Ureter (tissue), 1 donor: ENCODE measurements around the gene AHCYL2. TPM values are rescaled to one million over a fixed set of nuclear protein-coding genes. Genes with fewer than 3 reads are reported as not detected.

Experiments
- DNase-seq: peaks from one replicate; pipeline ENCODE4 v3.0.0-alpha.2; 2020; ENCODE audit warnings: low spot score
- total RNA-seq: library from RNA; stranded (reverse); gene quantifications from one replicate; pipeline ENCODE4 v1.2.4, GENCODE V29; 2023
- donor health status: DM: yes; HTN: yes; CAD: no.

Gene AHCYL2
- total RNA-seq = 19.3 TPM

DNA sequence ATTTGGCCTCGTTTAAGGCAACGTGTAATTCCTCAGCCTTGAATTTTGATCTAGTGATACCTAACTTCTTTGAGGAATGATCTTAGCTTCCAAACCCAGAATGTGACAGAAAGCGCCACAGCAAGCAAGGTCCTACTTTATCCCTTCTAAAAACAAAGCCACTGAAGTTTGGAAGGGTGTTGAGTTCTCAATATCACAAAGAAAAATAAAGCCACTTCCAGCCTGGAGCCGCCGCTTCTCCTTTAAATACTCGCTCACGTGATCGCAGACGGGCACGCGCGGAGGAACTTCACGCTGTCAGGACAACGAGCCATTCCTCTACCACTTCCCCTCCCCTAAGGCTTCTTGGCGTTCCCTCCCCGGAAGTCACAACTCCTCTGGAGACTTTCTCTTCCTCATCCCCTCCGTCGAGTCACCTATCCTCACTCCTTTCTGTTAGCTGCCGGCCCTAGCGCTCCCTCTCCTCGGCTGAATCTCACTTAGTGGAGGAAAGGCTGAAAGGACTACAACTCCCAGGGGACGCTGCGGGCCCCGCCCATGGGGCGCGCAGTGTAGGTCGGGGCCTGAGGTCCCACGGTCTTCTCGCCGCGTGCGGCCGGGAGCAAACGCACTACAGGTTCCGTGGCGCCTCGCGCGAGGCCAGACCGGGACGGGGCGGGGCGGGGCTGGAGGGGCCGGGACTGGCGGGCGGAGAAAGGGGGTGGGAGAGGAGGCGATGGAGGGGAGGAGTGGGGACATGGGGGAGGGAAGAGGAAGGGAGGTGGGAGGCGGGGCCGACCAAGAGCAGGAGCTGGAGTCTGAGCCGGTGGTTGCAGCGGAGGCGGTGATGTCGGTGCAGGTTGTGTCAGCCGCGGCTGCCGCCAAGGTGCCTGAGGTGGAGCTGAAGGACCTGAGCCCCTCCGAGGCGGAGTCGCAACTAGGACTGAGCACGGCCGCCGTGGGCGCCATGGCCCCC, at the start of gene AHCYL2:
Gene AHCYL2 (plus strand): TSS at position 780 of the 955 bp plus-strand sequence.
- DNase-seq = peak; percentile 99

DNA sequence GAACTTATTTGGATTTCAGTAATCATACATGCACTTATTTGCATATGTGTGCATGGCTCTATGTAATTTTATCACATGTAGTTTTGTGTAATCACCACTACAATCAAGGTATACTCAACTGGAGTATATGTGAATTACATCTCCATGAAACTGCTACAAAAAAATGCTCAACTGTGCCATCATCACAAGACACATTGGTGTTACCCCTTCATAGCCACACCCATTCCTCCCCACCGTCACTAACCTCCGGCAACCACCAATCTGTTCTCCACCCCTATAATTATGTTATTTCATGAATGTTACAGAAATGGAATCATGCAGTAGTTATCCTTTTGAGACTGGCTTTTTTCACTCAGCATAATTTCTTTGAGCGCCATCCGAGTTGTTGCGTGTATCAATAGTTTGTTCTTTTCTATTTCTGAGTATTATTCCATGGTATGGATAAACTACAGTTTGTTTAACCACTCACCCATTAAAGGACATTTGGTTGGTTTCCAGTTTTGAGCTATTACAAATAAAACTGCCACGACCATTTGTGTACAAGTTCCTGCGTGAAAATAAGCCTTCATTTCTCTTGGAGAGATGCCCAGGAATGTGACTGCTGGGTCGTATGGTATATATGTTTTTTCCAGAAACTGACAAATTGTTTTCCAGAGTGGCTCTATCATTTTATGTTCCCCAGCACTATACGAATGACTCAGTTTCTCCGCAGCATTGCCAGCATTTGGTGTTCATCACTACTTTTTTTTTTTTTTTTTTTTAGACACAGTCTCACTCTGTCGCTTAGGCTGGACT, 47.7 kb upstream of the AHCYL2 start:
- no peak for DNase-seq

DNA sequence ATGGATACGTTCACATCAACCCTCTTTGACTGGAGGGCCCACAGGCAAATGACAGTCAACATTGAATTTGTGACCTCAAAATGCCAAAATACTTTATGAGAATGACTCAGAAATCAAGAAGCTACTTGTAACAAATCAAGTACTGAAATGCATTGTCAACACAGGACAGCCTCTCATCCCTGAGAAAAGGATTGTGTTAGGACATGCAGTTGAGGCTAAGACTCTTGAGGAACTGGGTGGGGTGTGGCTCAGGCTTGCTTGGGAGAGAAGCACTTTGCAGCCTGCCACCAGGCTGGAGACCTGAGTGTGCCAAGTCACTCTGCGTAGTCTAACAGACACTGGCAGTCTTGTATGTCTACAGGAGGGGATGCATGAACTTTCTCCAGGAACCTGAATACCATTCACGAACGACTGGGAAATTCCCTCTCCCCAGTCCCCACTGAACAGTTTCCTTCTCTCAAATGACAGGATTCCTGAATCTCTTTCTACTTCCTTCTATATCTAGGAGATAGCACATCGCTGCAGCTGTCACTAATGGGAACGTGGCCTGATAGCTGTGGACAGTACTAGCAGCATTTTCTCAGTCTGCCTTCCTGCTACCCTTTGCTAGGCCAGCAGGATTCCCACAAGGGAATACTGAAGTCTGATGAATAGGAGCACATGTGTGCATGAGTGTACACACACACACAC, 39.7 kb upstream of the AHCYL2 start:
- DNase-seq = no peak

DNA sequence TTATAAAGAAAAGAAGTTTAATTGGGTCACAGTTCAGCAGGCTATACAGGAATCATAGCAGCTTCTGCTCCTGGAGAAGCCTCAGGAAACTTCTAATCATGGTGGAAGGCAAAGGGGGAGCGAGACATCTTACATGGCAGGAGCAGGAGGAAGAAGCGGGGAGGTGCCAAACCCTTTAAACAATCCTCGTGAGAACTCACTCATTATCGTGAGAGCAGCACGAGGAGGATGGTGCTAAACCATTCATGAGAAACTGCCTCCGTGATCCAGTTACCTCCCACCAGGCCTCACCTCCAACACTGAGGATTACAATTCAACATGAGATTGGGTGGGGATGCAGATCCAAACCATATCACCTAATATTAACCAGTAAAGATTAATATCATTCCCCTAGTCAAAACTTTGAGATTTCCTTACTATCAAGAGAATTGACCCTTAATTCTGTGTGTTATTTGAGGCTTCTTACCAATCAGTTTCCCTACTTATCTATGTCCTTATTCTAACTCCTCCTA, 38.0 kb upstream of the AHCYL2 start:
- DNase-seq = no peak

DNA sequence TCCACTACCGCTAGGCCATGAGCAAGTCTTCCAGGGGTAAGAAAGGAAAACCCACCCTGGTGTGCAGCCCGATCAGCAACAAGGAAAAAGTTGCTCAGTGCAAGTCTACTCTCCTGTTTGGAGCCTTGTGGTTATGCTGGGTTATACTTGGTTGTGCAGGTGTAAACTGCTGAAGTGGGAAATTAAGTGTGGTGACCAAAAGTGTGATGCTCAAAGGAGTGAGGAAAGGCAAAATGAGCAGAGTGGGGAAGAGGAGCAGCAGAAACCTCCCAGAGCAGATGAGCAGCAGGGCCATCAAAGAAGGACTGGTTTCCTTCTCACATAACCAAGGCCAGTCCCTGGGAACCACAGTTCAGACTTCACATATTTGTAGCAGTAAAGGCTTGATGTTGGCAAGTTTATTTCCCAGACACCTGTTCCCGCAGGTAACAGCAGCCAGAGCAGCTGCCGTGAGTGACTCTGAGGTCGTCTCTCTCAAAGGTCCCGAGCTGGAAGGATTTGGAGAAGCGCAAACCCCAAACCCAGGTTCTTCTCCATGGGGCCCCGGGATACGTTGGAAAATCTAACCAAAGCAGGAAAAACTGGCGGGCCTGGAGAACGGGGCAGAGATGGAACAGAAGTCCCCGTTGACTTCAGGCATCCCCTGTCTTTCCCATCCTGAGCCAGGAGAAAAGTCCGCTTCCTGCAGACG, 37.0 kb upstream of the AHCYL2 start:
- no peak for DNase-seq

DNA sequence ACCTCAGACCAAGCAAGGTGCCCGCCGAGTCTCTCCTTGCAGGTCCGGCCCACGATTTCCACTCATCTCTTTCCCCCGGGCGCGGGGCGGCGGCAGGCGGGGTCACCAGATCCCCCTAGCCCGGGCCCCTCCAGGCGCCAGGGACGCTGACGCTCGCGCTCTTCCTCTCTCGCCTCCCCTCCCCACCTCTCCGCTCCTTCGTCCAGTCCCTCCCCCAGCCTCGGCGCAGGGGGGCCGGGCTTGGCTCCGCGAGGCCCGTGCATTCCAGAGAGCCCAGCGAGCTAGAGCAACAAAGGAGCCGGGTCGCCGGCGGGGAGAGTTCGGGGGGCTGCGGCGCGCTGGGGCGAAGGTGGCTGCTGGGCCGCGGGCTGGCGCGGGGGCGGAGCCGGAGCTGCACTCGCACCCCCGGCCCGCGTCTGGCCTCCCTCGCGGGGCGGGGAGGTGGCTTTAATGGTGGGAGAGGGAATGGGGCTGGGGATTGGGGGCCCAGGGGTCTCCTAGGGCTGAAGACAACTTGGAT, 36.4 kb upstream of the AHCYL2 start, which contains the start of gene SMO:
Gene SMO (plus strand): TSS at position 262 of the 520 bp plus-strand sequence. CDS start 519 bp downstream, outside the sequence.
- DNase-seq = no peak

DNA sequence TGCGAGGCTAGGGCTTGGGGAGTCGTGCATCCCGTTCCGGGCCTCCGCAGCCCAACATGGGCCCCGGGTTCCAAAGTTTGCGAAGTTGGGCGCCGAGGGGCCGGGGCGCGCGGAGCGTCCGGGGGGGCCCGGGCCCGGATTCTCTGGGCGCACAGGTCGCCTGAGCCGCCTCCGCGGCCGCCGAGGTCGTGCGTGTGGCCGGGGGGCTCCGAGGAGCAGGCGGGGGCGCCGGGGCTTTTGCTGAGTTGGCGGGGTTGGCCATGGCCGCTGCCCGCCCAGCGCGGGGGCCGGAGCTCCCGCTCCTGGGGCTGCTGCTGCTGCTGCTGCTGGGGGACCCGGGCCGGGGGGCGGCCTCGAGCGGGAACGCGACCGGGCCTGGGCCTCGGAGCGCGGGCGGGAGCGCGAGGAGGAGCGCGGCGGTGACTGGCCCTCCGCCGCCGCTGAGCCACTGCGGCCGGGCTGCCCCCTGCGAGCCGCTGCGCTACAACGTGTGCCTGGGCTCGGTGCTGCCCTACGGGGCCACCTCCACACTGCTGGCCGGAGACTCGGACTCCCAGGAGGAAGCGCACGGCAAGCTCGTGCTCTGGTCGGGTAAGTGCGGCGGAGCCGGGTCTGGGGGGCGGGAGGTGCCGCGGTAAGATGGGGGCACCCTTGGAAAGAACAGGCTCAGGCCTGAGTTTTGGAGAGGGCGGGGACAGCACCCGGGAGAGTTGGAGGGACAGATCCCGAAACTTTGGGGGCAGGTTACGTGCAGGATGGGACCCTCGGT, 35.8 kb upstream of the AHCYL2 start:
- no peak for DNase-seq

DNA sequence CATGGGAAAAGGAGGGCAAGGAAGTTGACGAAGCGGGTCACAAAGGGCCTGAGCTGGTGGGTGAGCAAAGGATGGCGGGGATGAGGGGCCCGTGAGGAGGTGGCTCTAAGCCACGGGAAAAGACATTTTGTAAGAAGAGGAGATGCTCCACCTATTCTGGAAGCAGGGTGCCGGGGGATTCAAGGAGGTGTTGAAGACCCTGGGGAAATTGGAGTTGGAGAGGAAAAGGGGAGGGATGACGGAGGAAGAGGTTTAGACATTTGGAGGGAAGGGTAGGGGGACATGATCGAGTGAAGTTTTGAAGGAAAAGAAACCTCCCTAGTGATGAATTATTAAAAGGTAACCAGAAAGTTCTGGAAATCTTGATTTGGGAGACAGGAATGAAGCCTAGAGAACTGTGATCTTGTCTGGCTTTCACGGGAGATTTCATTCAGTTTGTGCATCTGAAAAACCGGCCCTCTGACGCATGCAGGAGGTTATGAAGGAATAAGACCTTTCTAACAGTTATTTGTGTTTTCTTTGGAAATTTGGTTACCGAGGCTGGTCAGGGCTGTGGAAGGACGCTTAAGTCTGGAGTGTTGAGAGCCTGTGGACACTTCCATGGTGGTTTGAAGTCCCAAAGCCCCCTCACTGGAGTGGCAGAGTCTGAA, 35.0 kb upstream of the AHCYL2 start:
- no peak for DNase-seq

DNA sequence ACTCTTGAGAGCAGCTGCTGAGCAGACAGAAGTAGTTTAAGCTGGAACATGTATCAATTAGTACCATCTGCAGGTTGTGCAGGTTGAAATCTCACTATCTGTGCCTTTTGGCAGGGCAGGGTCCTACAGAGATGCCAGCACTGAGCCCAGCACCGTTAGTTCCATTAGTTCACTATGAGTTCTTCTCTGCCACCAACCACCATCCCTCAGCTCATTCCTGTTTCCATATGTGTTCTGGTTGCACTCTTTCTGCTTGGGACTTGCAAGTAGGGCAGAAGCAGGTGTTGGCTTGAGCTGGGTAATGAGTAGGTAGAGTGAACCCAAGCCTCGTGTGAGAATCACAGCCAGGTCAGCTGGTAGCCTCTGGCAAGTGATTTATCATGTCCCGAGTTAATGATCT, 33.6 kb upstream of the AHCYL2 start:
- DNase-seq = no peak

DNA sequence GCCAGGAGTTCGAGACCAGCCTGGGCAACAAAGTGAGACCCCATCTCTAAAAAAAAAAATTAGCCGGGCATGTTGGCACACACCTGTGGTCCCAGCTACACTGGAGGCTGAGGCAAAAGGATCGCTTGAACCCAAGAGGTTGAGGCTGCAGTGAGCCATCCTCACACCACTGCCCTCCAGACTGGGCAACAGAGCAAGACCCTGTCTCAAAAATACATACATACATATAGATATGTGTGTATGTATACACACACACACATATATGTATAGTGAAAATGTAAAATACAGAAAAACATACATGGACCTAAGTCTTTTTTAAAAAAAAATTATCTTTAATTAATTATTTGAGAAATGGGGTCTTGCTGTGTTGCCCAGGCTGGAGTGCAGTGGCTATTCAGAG, 30.9 kb upstream of the AHCYL2 start:
- DNase-seq = no peak

DNA sequence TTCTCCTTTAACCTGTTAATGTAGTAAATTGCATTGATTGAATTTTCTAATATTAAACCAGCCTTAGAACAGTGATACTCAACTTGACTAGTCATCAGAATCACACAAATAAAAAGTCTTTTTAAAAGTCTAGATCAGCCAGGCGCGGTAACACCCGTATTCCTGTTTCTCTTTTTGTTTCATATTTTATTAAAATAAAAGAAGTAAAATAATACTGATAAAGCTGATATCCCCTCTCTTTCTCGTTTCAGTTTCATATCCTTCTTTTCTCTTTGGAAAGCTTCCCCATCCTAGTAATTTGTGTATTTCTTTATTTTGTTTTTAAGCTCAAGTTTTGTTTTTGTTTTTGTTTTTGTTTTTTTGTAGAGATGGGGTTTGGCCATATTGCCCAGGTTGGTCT, 27.1 kb upstream of the AHCYL2 start:
- DNase-seq = no peak

DNA sequence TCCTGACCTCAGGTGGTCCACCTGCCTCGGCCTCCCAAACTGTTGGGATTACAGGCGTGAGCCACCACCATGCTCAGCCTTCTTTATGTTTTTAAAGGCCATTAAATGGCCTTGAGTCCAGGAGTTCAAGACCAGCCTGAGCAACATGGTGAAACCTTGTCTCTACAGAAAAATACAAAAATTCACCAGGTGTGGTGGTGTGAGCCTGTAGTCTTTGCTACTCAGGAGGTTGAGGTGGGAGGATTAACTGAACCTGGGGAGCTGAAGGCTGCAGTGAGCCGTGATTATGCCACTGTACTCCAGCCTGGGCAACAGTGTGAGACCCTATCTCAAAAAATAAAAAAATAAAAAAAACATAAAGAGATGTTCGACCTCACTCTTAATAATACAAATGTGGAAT, 25.4 kb upstream of the AHCYL2 start:
- no peak for DNase-seq

DNA sequence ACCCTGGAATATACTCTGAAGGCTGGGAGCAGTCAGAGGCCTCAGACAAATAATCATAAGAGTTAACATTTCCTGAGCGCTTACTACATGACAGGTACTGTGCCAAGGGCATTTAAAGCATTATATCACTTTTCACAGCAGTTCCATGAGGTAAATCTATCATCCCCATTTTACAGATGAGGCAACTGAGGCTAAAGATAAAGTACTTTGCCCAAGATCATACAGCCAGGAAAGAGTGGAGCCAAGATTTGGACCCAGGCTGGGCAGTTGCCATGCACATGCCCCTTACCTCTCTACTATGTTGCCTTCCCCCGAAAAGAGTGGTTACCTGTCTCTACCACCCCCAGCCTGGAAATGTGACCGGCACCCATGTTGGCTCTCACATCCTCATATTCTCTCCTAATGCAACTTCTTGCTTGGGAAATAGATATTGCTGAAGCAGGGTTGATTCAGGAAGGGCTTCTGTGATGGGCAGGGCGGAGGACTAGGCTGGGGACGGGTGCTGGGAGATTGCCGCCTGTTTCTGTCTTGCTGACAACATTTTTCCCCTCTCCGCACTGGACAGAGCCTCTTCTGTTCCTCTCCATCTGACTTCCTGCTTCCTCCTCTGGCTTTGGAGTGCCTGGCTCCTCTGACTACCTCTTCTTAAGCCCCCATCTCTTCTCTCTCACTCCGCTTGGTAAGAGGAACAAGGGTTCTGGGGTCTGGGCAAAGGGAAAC, 22.6 kb upstream of the AHCYL2 start:
- DNase-seq = no peak

DNA sequence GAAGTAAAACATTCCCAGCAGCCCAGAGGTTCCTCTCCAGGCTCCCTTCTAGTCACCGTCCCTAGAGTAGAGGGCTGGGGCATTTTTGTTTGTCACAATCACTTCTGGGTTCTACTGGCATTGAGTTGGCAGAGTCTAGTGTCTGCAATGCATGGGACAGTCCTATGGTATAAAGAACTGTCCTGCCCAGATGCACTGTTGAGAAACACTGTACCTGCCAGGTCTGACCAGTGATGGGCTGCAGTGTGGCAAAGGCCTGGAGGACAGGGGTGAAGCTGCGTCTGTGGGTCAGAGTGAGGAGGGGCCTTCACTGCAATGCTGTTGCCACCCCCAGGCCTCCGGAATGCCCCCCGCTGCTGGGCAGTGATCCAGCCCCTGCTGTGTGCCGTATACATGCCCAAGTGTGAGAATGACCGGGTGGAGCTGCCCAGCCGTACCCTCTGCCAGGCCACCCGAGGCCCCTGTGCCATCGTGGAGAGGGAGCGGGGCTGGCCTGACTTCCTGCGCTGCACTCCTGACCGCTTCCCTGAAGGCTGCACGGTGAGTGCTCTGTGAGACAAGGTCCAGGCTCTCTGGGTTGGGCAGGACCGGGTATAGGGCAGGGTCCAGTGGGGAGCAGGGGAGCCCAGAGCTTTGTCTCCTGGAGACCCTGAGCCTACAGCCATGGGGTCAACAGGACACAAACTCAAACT, 21.6 kb upstream of the AHCYL2 start:
- no peak for DNase-seq

DNA sequence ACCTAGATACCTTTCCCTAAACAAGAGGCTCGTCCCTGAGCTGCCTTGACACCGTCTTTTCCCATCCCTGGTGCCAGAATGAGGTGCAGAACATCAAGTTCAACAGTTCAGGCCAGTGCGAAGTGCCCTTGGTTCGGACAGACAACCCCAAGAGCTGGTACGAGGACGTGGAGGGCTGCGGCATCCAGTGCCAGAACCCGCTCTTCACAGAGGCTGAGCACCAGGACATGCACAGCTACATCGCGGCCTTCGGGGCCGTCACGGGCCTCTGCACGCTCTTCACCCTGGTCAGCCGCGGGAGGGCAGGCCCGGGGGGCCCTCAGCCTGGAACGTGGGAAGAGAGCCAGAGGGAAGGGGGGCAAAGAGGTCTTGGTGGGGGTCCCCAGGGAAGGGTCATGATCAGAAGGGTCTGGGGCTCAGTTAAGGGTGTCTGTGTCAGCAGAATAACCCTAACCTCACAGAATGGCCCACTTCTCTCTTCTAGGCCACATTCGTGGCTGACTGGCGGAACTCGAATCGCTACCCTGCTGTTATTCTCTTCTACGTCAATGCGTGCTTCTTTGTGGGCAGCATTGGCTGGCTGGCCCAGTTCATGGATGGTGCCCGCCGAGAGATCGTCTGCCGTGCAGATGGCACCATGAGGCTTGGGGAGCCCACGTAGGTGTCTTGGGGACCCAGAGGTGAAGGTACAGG, 19.6 kb upstream of the AHCYL2 start:
- no peak for DNase-seq

DNA sequence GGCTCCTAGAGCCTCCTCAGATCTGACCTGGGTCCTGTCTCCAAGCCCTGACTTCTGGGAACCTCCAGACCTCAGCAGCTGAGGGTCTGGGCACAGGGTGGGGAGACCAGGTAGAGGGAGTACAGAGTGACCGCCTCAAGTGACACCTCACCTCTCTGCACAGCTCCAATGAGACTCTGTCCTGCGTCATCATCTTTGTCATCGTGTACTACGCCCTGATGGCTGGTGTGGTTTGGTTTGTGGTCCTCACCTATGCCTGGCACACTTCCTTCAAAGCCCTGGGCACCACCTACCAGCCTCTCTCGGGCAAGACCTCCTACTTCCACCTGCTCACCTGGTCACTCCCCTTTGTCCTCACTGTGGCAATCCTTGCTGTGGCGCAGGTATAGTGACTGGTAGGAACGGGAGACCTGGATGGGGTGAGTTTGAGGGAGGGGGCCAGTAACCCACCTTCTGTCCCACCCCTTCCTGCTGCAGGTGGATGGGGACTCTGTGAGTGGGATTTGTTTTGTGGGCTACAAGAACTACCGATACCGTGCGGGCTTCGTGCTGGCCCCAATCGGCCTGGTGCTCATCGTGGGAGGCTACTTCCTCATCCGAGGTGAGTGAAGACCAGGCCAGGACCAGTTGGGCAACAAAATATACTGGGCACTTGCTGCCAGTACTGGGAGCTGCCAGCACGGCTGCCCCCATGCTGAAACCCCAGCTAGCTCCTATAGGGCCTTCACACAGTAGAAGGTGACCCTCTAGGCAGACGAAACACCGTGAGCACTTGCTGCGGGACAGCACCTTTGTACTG, 18.6 kb upstream of the AHCYL2 start:
- DNase-seq = no peak

DNA sequence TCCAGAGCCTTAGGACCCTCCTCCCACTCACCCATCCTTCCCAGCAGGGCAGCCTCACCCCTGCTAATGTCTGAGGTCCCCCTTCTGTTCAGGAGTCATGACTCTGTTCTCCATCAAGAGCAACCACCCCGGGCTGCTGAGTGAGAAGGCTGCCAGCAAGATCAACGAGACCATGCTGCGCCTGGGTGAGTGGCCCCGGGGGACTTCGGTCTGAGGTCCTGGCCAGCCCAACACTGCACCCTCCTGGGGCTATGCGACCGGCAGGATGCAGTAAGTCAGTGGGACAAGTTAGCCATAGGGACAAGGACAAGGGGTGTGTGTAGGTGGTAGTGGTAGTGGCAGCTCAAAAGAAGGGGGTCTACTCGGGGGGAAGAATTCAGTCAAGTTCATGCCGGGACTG, 16.2 kb upstream of the AHCYL2 start:
- DNase-seq = no peak
